Heart right ventricle (tissue), 16 donors: ENCODE results near the gene C4orf33. TPM values are rescaled to one million over a fixed set of nuclear protein-coding genes. Genes with fewer than 3 reads are reported as not detected.
"Not testable (repeated sequence)": the region's sequence is repeated elsewhere in the genome, so short reads cannot be mapped to it uniquely, and the experiment has no call there.

ENCODE experiments used
- ATAC-seq, 8 donors: fragments of 200-7000 bp; cut with Tn5 transposase; one replicate each; pipeline ENCODE4 v1.9.1; 2020; ENCODE audit warnings: mild to moderate bottlenecking in 8 of 8, moderate library complexity in 8 of 8, moderate number of reproducible peaks in 1 of 8
- DNase-seq, 2 donors: peaks; one replicate each; pipeline ENCODE4 v3.0.0-alpha.2; 2020
- H3K27ac ChIP-seq, 10 donors: fragments of 200-600 bp; sonication (generic) in 2 of 10; one replicate each; pipeline versions ENCODE4 v1.5.0 to v1.8.0; 2020 to 2022; ENCODE audit warnings: mild to moderate bottlenecking in 3 of 10
- H3K27me3 ChIP-seq, 7 donors: fragments of 200-600 bp; one replicate each; pipeline ENCODE4 v1.8.0; 2021 to 2022; ENCODE audit warnings: mild to moderate bottlenecking in 2 of 7
- H3K36me3 ChIP-seq, 9 donors: fragments of 200-600 bp; sonication (generic) in 1 of 9; one replicate each; pipeline versions ENCODE4 v1.5.0 to v1.8.0; 2020 to 2022; ENCODE audit warnings: mild to moderate bottlenecking in 2 of 9
- H3K4me1 ChIP-seq, 9 donors: fragments of 200-600 bp; sonication (generic) in 1 of 9; one replicate each; pipeline versions ENCODE4 v1.5.0 to v1.8.0; 2020 to 2022; ENCODE audit warnings: mild to moderate bottlenecking in 4 of 9
- H3K4me3 ChIP-seq, 10 donors: fragments of 200-600 bp; sonication (generic) in 2 of 10; one replicate each; pipeline versions ENCODE4 v1.5.0 to v1.8.0; 2020 to 2022; ENCODE audit warnings: mild to moderate bottlenecking in 7 of 10, moderate library complexity in 2 of 10
- H3K9me3 ChIP-seq, 11 donors: fragments of 200-600 bp in 10 of 11; sonication (generic) in 2 of 11; one replicate each; pipeline versions ENCODE4 v1.5.0 to v1.8.0; 2013 to 2022; ENCODE audit warnings: mild to moderate bottlenecking in 2 of 11, control low read depth in 1 of 11, moderate library complexity in 1 of 11
- WGBS, 2 donors: extraction: QIAGEN DNeasy Blood & Tissue Kit; methylation state at CpG; one replicate each; pipeline ENCODE4 v1.1.7; 2013; ENCODE audit warnings: inconsistent platforms in 1 of 2; 5-methylcytosine and 5-hydroxymethylcytosine counted together
- intact Hi-C, 10 donors: fragments of 100-400 bp; cut with DNase I; formaldehyde crosslinking; loops; one replicate each; pipeline versions ENCODE4 v1.11.1 to v1.14.2; 2022
- polyA plus RNA-seq, 2 donors: library from polyadenylated mRNA; stranded (reverse); fragments of 200-250 nt; gene quantifications; one replicate each; pipeline ENCODE4 v1.2.3, GENCODE V29; 2013
- total RNA-seq, 10 donors: library from RNA; stranded (reverse); fragmentation: NEBNext Ultra II Directional in 3 of 10; extraction: Animal tissue kit (Norgen Biotek cat#: 25700) in 3 of 10; gene quantifications; one replicate each; pipeline versions ENCODE4 v1.2.1 to v1.2.4, GENCODE V29; 2021 to 2023
- TF ChIP-seq, protein P1 (sequence below), 9 donors: fragments of 200-600 bp; sonication (generic) in 2 of 9; IDR thresholded peaks; one replicate each; pipeline versions ENCODE4 v1.5.0 to v1.8.0; 2021 to 2022; ENCODE audit warnings: antibody characterized with exemption in 9 of 9, mild to moderate bottlenecking in 5 of 9, moderate library complexity in 1 of 9
- donor health status: Arrhythmogenic right ventricular cardiomyopathy.
- donor health status: ischemic (EF 13 %, LVEDD 7.1; RV severe dilation, severe dysfunction).
- donor health status: healthy with polysubstance abuse.
- donor health status: DM: no; HTN: yes; CAD: no.
- donor health status: DM: no; HTN: no; CAD: no.
- donor health status: ischemic (EF 25% LVEDD 6.9; RV normal size, moderate dysfunction).
- donor health status: ischemic (EF 25% LVEDD 5.7; RV mildly dilated, moderate dysfunction).
- donor health status: healthy.
- donor health status: DM: yes; HTN: yes; CAD: no.
- donor health status: Ischemic cardiomyopathy.
- donor health status: ischemic (EF 35%, LVEDD 5.7; RV mildly dilated, moderate dysfunction).
- donor health status: nonischemic (EF 11% LVEDD 7.7; RV severe dilation, severe dysfunction).
- donor health status: DM: yes; HTN: yes; CAD: no.
- donor health status: PGD.
- donor health status: ischemic (EF 29% LVEDD 5.4; RV normal size, mild dysfunction).
- donor health status: nonischemic (EF 23%, LVEDD 6.1; RV moderate dilation, normal function).

C4orf33 gene
- total and polyA plus RNA-seq, 12 donors, result 2.5 to 7.5 (median 4.7) TPM

DNA sequence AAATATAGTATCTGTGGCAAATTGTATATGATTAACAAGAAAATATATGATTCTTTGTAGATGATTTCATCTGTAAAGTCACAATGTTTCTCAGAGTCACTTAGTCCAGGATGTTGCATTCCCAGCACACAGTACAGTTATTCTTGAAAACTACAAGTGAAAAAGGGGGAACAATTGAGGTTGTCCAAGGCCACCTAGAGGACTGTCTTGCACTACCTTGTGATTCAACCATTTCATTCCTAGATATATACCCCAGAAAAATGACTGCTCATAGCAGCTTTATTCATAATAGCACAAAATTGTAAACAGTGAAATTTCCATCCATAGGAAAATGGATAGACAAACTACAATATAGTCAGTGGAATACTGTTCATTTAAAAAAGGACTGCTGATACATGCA lies 16.0 kb downstream of the C4orf33 start:
- no peaks in the 10 kb centered on the region for H3K9me3 ChIP-seq
- ATAC-seq (no peak), DNase-seq (no peak)
- TF ChIP-seq, protein P1, sequence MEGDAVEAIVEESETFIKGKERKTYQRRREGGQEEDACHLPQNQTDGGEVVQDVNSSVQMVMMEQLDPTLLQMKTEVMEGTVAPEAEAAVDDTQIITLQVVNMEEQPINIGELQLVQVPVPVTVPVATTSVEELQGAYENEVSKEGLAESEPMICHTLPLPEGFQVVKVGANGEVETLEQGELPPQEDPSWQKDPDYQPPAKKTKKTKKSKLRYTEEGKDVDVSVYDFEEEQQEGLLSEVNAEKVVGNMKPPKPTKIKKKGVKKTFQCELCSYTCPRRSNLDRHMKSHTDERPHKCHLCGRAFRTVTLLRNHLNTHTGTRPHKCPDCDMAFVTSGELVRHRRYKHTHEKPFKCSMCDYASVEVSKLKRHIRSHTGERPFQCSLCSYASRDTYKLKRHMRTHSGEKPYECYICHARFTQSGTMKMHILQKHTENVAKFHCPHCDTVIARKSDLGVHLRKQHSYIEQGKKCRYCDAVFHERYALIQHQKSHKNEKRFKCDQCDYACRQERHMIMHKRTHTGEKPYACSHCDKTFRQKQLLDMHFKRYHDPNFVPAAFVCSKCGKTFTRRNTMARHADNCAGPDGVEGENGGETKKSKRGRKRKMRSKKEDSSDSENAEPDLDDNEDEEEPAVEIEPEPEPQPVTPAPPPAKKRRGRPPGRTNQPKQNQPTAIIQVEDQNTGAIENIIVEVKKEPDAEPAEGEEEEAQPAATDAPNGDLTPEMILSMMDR (IDR thresholded peaks at IDR 0.05), result no peak
- H3K36me3 ChIP-seq, result peaks cover 0 to 35% (median 0%) of the 10 kb centered on the region in 9 donors
- intact Hi-C loops, result no loop called here
- H3K27ac ChIP-seq, result no peak overlapping the region
- no peak overlapping the region for H3K4me3 ChIP-seq
- H3K4me1 ChIP-seq, result peaks cover 0 to 17% (median 3%) of the 10 kb centered on the region in 9 donors
- H3K27me3 ChIP-seq, result no peaks in the 10 kb centered on the region

DNA sequence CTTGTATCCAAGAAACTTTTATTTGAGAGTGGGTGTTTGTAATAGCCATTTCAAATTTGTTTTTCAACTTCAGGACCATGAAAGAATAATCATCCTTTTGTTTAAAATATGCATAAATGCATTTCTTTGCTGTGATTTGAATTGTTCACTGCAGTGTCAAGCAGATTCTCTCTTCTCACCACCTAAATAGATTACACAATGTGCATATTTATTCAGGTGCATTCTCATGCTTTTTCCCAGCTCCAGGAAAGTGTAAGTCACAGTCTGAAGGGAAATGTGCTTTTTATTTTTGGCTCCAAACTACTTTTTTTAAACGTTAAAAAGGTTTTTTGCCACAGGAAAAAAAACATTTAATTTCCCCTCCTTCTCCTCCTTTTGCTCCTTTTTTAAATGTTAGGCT lies 17.5 kb downstream of the C4orf33 start:
- intact Hi-C loops, result no loop called here
- Histone ChIP-seq H3K9me3 (no peaks in the 10 kb centered on the region), H3K4me1 (peaks cover 0 to 17% (median 3%) of the 10 kb centered on the region in 9 donors), H3K27ac (no peak overlapping the region), H3K4me3 (no peak overlapping the region), H3K36me3 (peaks cover 0 to 35% (median 0%) of the 10 kb centered on the region in 9 donors), H3K27me3 (no peaks in the 10 kb centered on the region)
- WGBS, 2 donors, result 38 to 45% methylated on average over 1 of the region's 1 CpG
- ATAC-seq (no peak), DNase-seq (no peak)
- TF ChIP-seq, protein P1 (IDR thresholded peaks at IDR 0.05), result no peak

DNA sequence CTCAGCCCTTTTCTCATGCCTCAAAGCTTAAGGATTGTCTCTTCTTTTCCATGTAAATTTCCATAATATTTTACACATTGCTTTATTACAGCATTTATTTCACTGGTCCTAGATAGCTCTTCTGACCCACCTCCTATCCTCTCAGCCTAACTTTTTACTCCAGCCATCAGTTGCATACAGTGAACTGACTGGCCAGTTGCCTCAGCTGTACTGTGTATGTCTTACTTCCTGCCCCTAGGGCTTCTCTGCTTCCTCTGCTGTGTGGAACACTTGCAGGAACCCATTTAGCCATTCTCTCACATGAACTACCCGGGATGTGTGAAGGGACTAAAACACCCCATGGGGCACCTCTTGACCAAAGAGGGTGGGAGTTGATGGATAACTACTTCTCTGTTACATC lies 18.0 kb downstream of the C4orf33 start:
- intact Hi-C loops, result no loop called here
- 72 to 79% methylated on average over 1 of the region's 1 CpG for WGBS, 2 donors
- TF ChIP-seq, protein P1 (IDR thresholded peaks at IDR 0.05), result no peak
- no peak for DNase-seq
- Histone ChIP-seq H3K27ac (no peak overlapping the region), H3K9me3 (no peaks in the 10 kb centered on the region), H3K4me1 (peaks cover 0 to 17% (median 3%) of the 10 kb centered on the region in 9 donors), H3K27me3 (no peaks in the 10 kb centered on the region), H3K36me3 (peaks cover 0 to 31% (median 0%) of the 10 kb centered on the region in 9 donors), H3K4me3 (no peak overlapping the region)
- ATAC-seq, result no peak

DNA sequence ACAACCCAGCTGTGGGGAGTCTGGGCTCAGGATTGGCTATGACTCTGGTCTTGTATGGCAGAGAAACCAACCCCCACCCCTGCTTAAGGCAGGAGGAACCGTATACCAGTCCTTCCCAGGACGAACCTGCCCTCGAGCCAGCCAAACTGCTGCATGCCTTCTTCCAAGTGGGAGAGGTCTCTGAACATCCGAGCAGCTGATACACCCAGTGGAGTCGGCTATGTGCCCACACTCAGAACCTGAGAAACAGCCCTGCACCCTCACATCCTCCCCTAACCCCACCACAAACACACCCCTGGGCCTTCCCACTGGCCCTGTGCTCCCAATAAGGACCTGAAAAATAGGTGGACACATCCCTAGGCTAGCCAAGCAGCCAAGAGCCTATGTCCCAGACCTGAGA lies 21.8 kb downstream of the C4orf33 start:
- Histone ChIP-seq H3K4me1 (no peaks in the 10 kb centered on the region), H3K27ac (no peak overlapping the region), H3K36me3 (no peaks in the 10 kb centered on the region), H3K9me3 (no peaks in the 10 kb centered on the region), H3K4me3 (no peak overlapping the region), H3K27me3 (no peaks in the 10 kb centered on the region)
- intact Hi-C loops, result no loop called here
- WGBS, 2 donors, result 93 to 96% methylated on average over 5 of the region's 5 CpGs
- DNase-seq (no peak), ATAC-seq (peak in 1 of 8 donors; percentile 25)
- TF ChIP-seq, protein P1 (IDR thresholded peaks at IDR 0.05), result no peak

DNA sequence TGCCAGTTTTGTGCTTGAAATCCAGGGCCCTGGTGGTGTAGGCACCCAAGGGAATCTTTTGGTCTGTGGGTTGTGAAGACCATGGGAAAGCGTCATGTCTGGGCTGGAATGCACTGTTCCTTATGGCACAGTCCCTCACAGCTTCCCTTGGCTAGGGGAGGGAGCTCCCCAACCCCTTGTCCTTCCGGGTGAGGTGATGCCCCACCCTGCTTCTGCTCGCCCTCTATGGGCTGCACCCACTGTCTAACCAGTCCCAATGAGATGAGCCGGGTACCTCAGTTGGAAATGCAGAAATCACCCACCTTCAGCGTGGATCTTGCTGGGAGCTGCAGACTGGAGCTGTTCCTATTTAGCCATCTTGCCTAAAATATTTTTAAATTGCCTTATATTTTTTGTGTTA lies 30.7 kb downstream of the C4orf33 start:
- H3K4me1 ChIP-seq, DNase-seq, H3K27ac ChIP-seq, H3K4me3 ChIP-seq, H3K27me3 ChIP-seq, intact Hi-C loops, H3K36me3 ChIP-seq, ATAC-seq: not testable (repeated sequence)
- WGBS, 2 donors, result 92 to 94% methylated on average over 5 of the region's 5 CpGs
- peaks cover 0 to 10% (median 0%) of the 10 kb centered on the region in 11 donors for H3K9me3 ChIP-seq
